Mucosa of descending colon (tissue), 3 donors: ENCODE measurements around the gene DDIT4. TPM values are rescaled to one million over a fixed set of nuclear protein-coding genes. Genes with fewer than 3 reads are reported as not detected.

Experiments used
- ATAC-seq: fragments of 200-7000 bp; cut with Tn5 transposase; one replicate; pipeline ENCODE4 v1.9.1; 2020; ENCODE audit warnings: mild to moderate bottlenecking, moderate library complexity
- DNase-seq, 3 donors: peaks; one replicate each; pipeline ENCODE4 v3.0.0-alpha.2; 2020
- H3K36me3 ChIP-seq: fragments of 200-600 bp; one replicate; pipeline ENCODE4 v1.8.0; 2021; ENCODE audit warnings: low read depth, mild to moderate bottlenecking
- H3K4me1 ChIP-seq: fragments of 200-600 bp; one replicate; pipeline ENCODE4 v1.8.0; 2021; ENCODE audit warnings: low read depth, mild to moderate bottlenecking
- H3K4me3 ChIP-seq: fragments of 200-600 bp; one replicate; pipeline ENCODE4 v1.8.0; 2021; ENCODE audit warnings: mild to moderate bottlenecking
- H3K9me3 ChIP-seq: fragments of 200-600 bp; one replicate; pipeline ENCODE4 v1.8.0; 2021; ENCODE audit warnings: mild to moderate bottlenecking
- intact Hi-C, 2 donors: fragments of 100-400 bp; cut with DNase I in 1 of 2; cut with micrococcal nuclease in 1 of 2; formaldehyde crosslinking; loops; one replicate each; pipeline versions ENCODE4 v1.11.0 to v1.11.1; 2022; cut with DNase I, micrococcal nuclease
- total RNA-seq, 3 donors: library from RNA; stranded (reverse); fragmentation: NEBNext Ultra II Directional in 2 of 3; extraction: Animal tissue kit (Norgen Biotek cat#: 25700) in 2 of 3; gene quantifications; one replicate each; pipeline versions ENCODE4 v1.2.1 to v1.2.4, GENCODE V29; 2021 to 2023
- TF ChIP-seq, protein P1 (sequence below): fragments of 200-600 bp; IDR thresholded peaks from one replicate; pipeline ENCODE4 v1.8.0; 2022; ENCODE audit warnings: antibody characterized with exemption, mild to moderate bottlenecking
- donor health status: DM: no; HTN: no; CAD: no; lungs with moderate emphysema.
- donor health status: DM: no; HTN: no; CAD: no.
- donor health status: DM: no; HTN: yes; CAD: no.

Gene DDIT4
- total RNA-seq, 3 donors from 2014 or later: 32.9 to 142 (median 49.6) TPM

GRCh38 chr10:72260976-72261783 lies 12.5 kb upstream of the DDIT4 start:
- Histone ChIP-seq H3K4me3 (peak overlapping the region; percentile 14), H3K9me3 (no peaks in the 10 kb centered on the region), H3K36me3 (no peaks in the 10 kb centered on the region), H3K4me1 (peaks cover 40% of the 10 kb centered on the region)
- DNase-seq (no peak), ATAC-seq (peak; percentile 47)
- TF ChIP-seq, protein P1, sequence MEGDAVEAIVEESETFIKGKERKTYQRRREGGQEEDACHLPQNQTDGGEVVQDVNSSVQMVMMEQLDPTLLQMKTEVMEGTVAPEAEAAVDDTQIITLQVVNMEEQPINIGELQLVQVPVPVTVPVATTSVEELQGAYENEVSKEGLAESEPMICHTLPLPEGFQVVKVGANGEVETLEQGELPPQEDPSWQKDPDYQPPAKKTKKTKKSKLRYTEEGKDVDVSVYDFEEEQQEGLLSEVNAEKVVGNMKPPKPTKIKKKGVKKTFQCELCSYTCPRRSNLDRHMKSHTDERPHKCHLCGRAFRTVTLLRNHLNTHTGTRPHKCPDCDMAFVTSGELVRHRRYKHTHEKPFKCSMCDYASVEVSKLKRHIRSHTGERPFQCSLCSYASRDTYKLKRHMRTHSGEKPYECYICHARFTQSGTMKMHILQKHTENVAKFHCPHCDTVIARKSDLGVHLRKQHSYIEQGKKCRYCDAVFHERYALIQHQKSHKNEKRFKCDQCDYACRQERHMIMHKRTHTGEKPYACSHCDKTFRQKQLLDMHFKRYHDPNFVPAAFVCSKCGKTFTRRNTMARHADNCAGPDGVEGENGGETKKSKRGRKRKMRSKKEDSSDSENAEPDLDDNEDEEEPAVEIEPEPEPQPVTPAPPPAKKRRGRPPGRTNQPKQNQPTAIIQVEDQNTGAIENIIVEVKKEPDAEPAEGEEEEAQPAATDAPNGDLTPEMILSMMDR: no peak
- intact Hi-C loops: no loop called here

GRCh38 chr10:72261784-72262404 lies 11.8 kb upstream of the DDIT4 start:
- peaks cover 37% of the 10 kb centered on the region for H3K4me1 ChIP-seq
- H3K4me3 ChIP-seq: no peak overlapping the region
- TF ChIP-seq, protein P1: no peak

DNA sequence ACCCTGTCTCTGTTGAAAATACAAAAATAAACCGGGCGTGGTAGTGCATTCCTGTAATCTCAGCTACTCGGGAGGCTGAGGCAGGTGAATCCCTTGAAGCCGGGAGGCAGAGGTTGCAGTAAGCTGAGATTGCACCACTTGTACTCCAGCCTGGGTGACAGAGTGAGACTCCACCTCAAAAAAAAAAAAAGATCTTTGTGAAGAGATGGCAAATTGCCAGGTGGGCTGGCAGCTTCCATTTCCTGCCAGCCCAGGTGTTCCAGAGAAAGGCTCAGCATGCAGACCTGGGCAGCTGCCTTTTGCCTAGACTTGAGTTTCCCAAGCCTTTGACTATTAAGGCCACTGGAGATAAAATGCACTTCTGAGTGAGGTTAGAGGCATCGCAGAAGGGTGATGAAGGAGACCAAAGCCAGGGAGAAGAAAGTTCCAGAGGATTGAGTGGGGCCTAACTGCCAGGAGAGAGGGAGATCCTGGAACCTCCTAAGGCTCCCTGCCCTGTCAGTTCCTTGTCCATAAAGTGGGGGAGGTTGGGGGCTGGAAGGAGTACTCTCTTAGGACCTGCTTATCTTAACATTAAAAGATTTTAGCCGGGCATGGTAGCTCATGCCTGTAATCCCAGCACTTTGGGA lies 10.0 kb upstream of the DDIT4 start:
- intact Hi-C loops: no loop called here
- Histone ChIP-seq H3K4me1 (peaks cover 33% of the 10 kb centered on the region), H3K4me3 (no peak overlapping the region), H3K9me3 (no peaks in the 10 kb centered on the region), H3K36me3 (no peaks in the 10 kb centered on the region)
- DNase-seq (peak; percentile 63 to 86 (median 77)), ATAC-seq (peak; percentile 59)
- TF ChIP-seq, protein P1: no peak

More at GRCh38 chr10:72261784-72262404, 11.8 kb upstream of the DDIT4 start:
- ATAC-seq (peak; percentile 57), DNase-seq (peak in 1 of 3 donors; percentile 30)
- no peaks in the 10 kb centered on the region for H3K36me3 ChIP-seq
- intact Hi-C loops: no loop called here
- H3K9me3 ChIP-seq: no peaks in the 10 kb centered on the region

DNA sequence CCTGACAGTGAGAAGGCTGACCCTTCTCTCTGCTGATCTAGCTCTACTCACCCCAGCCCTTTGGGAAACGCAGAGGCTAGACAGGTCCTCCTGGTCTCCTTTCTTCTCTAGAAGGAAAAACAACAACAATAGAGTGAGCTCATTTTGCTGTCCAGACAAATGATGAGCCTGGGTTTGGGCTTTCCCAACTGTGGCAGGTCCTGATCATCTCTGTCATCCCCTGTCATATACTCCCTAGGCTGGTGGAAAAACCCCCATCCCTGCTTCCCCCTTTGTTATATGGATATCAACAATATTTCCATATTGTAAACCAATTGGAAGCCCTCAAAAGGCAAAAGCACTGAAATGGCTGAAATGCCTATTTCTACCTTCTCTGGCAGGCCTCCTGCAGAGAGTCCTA lies 9.2 kb upstream of the DDIT4 start:
- Histone ChIP-seq H3K4me3 (no peak overlapping the region), H3K4me1 (peaks cover 30% of the 10 kb centered on the region), H3K36me3 (no peaks in the 10 kb centered on the region), H3K9me3 (no peaks in the 10 kb centered on the region)
- ATAC-seq (no peak), DNase-seq (no peak)
- TF ChIP-seq, protein P1: no peak
- intact Hi-C loops: no loop called here

DNA sequence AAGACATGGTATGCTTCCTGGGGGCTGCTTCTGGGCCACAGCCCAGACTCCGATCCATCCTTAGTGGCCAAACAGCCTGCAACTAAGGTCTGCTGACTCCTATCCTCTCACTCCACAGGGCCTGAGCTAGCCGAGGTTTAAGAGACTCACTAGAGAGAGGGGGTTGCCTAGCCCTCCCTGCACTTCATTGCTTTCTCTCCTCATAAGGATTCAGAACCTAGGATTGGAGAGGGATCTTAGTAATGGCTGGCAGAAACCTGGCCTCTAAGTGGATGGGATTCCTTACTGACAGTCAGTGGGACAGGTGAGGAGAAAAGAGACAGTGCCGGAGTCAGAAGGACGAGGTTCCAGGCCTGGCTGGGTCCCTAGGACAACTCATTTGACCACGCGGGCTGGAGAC lies 8.2 kb upstream of the DDIT4 start:
- Histone ChIP-seq H3K9me3 (no peaks in the 10 kb centered on the region), H3K4me1 (peaks cover 21% of the 10 kb centered on the region), H3K36me3 (no peaks in the 10 kb centered on the region), H3K4me3 (no peak overlapping the region)
- TF ChIP-seq, protein P1: no peak
- intact Hi-C loops: no loop called here
- ATAC-seq (no peak), DNase-seq (no peak)
